CD4-positive, alpha-beta memory T cell (primary cell): ENCODE measurements around the gene TXNRD2. TPM values are rescaled to one million over a fixed set of nuclear protein-coding genes. Genes with fewer than 3 reads are reported as not detected.

Experiments
- CTCF ChIA-PET: fragments of 350-600 bp; sonication (Branson Sonifier 250); formaldehyde crosslinking; loops from one replicate; lab custom pipeline; 2021; ENCODE audit warnings: inconsistent platforms; ENCODE audit not compliant: partially characterized antibody; lab: Charles Lee
- POLR2A ChIA-PET: fragments of 350-600 bp; sonication (Branson Sonifier 250); formaldehyde crosslinking; loops from one replicate; lab custom pipeline; 2021; ENCODE audit not compliant: partially characterized antibody; lab: Charles Lee
- DNase-seq, 5 donors: peaks; one replicate each; pipeline versions ENCODE4 v3.0.0 to v3.0.0-alpha.2; 2020 to 2022; ENCODE audit warnings: mixed read lengths in 1 of 5
- H3K27ac ChIP-seq: one replicate; pipeline ENCODE4 v1.7.0; 2013; ENCODE audit warnings: low read depth, low read length
- H3K27me3 ChIP-seq: 2 replicates; pipeline ENCODE4 v1.7.0; 2013; ENCODE audit warnings: mild to moderate bottlenecking, low read length, moderate library complexity; ENCODE audit not compliant: insufficient read depth
- H3K36me3 ChIP-seq: 2 replicates; pipeline ENCODE4 v1.7.0; 2013; ENCODE audit warnings: mild to moderate bottlenecking, low read length, moderate library complexity; ENCODE audit not compliant: insufficient read depth
- H3K4me1 ChIP-seq: 2 replicates; pipeline ENCODE4 v1.7.0; 2013; ENCODE audit warnings: mild to moderate bottlenecking, low read length, moderate library complexity; ENCODE audit not compliant: insufficient read depth
- H3K4me3 ChIP-seq, 2 donors: one replicate each; pipeline ENCODE4 v1.7.0; 2013; ENCODE audit warnings: low read length in 2 of 2, mild to moderate bottlenecking in 1 of 2
- H3K9me3 ChIP-seq, 2 donors: one replicate each; pipeline ENCODE4 v1.7.0; 2013; ENCODE audit warnings: low read length in 2 of 2, control low read depth in 1 of 2; ENCODE audit not compliant: control insufficient read depth in 1 of 2
- H3K27ac Mint-ChIP-seq, 7 donors: one replicate each; pipeline ENCODE4 v1.8.0; 2020 to 2021; ENCODE audit warnings: mixed read lengths in 7 of 7, mild to moderate bottlenecking in 6 of 7, inconsistent platforms in 3 of 7, moderate library complexity in 3 of 7
- H3K27me3 Mint-ChIP-seq, 2 donors: one replicate each; pipeline ENCODE4 v1.8.0; 2020 to 2021; ENCODE audit warnings: mixed read lengths in 2 of 2
- H3K36me3 Mint-ChIP-seq, 2 donors: one replicate each; pipeline ENCODE4 v1.8.0; 2020 to 2021; ENCODE audit warnings: mixed read lengths in 2 of 2, inconsistent platforms in 1 of 2, mild to moderate bottlenecking in 1 of 2
- H3K4me1 Mint-ChIP-seq, 4 donors: one replicate each; pipeline ENCODE4 v1.8.0; 2020 to 2021; ENCODE audit warnings: mixed read lengths in 4 of 4, mild to moderate bottlenecking in 1 of 4
- H3K4me3 Mint-ChIP-seq, 8 donors: one replicate each; pipeline ENCODE4 v1.8.0; 2020 to 2021; ENCODE audit warnings: mixed read lengths in 8 of 8, mild to moderate bottlenecking in 7 of 8, moderate library complexity in 6 of 8, inconsistent platforms in 3 of 8
- H3K9me3 Mint-ChIP-seq, 8 donors: one replicate each; pipeline ENCODE4 v1.8.0; 2020 to 2021; ENCODE audit warnings: mixed read lengths in 8 of 8, mild to moderate bottlenecking in 5 of 8, inconsistent platforms in 3 of 8, moderate library complexity in 1 of 8
- intact Hi-C: fragments of 100-400 bp; cut with micrococcal nuclease; formaldehyde crosslinking; loops from one replicate; pipeline ENCODE4 v1.15.1; 2023
- polyA plus RNA-seq, 2 donors: library from polyadenylated mRNA; unstranded; fragments of 300-500 nt; fragmentation: Illumina TruSeq; gene quantifications; one replicate each; pipeline ENCODE4 v1.2.3, GENCODE V29; 2021
- total RNA-seq, 2 experiments: library from RNA; stranded (reverse); gene quantifications; one replicate each; pipeline ENCODE4 v1.2.3, GENCODE V29; 2021

TXNRD2 gene
- total and polyA plus RNA-seq, 4 experiments from 2014 or later, result 8.5 to 35.9 (median 22.7) TPM

GRCh38 chr22:19921544-19922081, 20.0 kb downstream of the TXNRD2 start:
- ChIA-PET CTCF (interaction anchor here (1.9 kb wide), 1 partner anchor 191 kb away, joined by 5 read pairs; no protein-coding TSS in a partner anchor), POLR2A (no interaction called here)
- Mint-ChIP-seq H3K4me3 (no peak overlapping the region), H3K4me1 (peaks cover 0 to 2% (median 0%) of the 10 kb centered on the region in 4 donors), H3K36me3 (peaks cover 9 to 13% of the 10 kb centered on the region in 2 donors), H3K27me3 (no peaks in the 10 kb centered on the region), H3K9me3 (no peaks in the 10 kb centered on the region), H3K27ac (no peak overlapping the region)
- H3K27ac ChIP-seq, result no peak overlapping the region
- H3K27me3 ChIP-seq, result no peaks in the 10 kb centered on the region
- intact Hi-C loops, result no loop called here
- peaks cover 21% of the 10 kb centered on the region for H3K36me3 ChIP-seq
- H3K4me3 ChIP-seq, result no peak overlapping the region
- H3K9me3 ChIP-seq, result no peaks in the 10 kb centered on the region
- H3K4me1 ChIP-seq, result no peaks in the 10 kb centered on the region
- DNase-seq, result no peak

- no peak for DNase-seq
- Mint-ChIP-seq H3K36me3 (peaks cover 20 to 23% of the 10 kb centered on the region in 2 donors), H3K27me3 (no peaks in the 10 kb centered on the region), H3K4me3 (no peak overlapping the region), H3K4me1 (peaks cover 0 to 2% (median 0%) of the 10 kb centered on the region in 4 donors), H3K27ac (no peak overlapping the region), H3K9me3 (no peaks in the 10 kb centered on the region)
- Histone ChIP-seq H3K27me3 (no peaks in the 10 kb centered on the region), H3K4me1 (no peaks in the 10 kb centered on the region), H3K9me3 (no peaks in the 10 kb centered on the region), H3K27ac (no peak overlapping the region), H3K4me3 (no peak overlapping the region), H3K36me3 (peaks cover 34% of the 10 kb centered on the region)
- POLR2A ChIA-PET, result no interaction called here
- intact Hi-C loops, result no loop called here
- CTCF ChIA-PET, result no interaction called here
Measured at GRCh38 chr22:19919701-19920363, 21.8 kb downstream of the TXNRD2 start.

GRCh38 chr22:19918332-19919106, 23.1 kb downstream of the TXNRD2 start:
- Histone ChIP-seq H3K4me1 (no peaks in the 10 kb centered on the region), H3K36me3 (peaks cover 47% of the 10 kb centered on the region), H3K4me3 (no peak overlapping the region), H3K27me3 (no peaks in the 10 kb centered on the region), H3K9me3 (no peaks in the 10 kb centered on the region), H3K27ac (no peak overlapping the region)
- Mint-ChIP-seq H3K27ac (no peak overlapping the region), H3K4me3 (no peak overlapping the region), H3K4me1 (no peaks in the 10 kb centered on the region), H3K9me3 (peaks cover 0 to 3% (median 0%) of the 10 kb centered on the region in 8 donors), H3K36me3 (peaks cover 27 to 36% of the 10 kb centered on the region in 2 donors), H3K27me3 (no peaks in the 10 kb centered on the region)
- DNase-seq, result no peak
- intact Hi-C loops, result no loop called here
- ChIA-PET CTCF (interaction anchor here (1.4 to 2.2 kb wide), 3 partner anchors 8 to 188 kb away, joined by 3 to 8 read pairs (median 6); no protein-coding TSS in a partner anchor), POLR2A (no interaction called here)

- Mint-ChIP-seq H3K27ac (no peak overlapping the region), H3K27me3 (no peaks in the 10 kb centered on the region), H3K4me1 (no peaks in the 10 kb centered on the region), H3K36me3 (peaks cover 34 to 41% of the 10 kb centered on the region in 2 donors), H3K4me3 (no peak overlapping the region), H3K9me3 (peaks cover 0 to 3% (median 0%) of the 10 kb centered on the region in 8 donors)
- Histone ChIP-seq H3K27ac (no peak overlapping the region), H3K27me3 (no peaks in the 10 kb centered on the region), H3K4me3 (no peak overlapping the region), H3K9me3 (no peaks in the 10 kb centered on the region), H3K36me3 (peaks cover 50% of the 10 kb centered on the region), H3K4me1 (no peaks in the 10 kb centered on the region)
- POLR2A ChIA-PET, result no interaction called here
- intact Hi-C loops, result no loop called here
- CTCF ChIA-PET, result interaction anchor here (1.4 to 2.2 kb wide), 3 partner anchors 7 to 187 kb away, joined by 3 to 8 read pairs (median 6); no protein-coding TSS in a partner anchor
- no peak for DNase-seq
Measured at GRCh38 chr22:19917389-19918138, 24.1 kb downstream of the TXNRD2 start.

- Mint-ChIP-seq H3K4me3 (no peak overlapping the region), H3K27me3 (no peaks in the 10 kb centered on the region), H3K36me3 (peaks cover 34 to 40% of the 10 kb centered on the region in 2 donors), H3K4me1 (no peaks in the 10 kb centered on the region), H3K9me3 (peaks cover 0 to 3% (median 0%) of the 10 kb centered on the region in 8 donors), H3K27ac (no peak overlapping the region)
- ChIA-PET POLR2A (no interaction called here), CTCF (interaction anchor here (1.0 to 2.2 kb wide), 3 partner anchors 20 to 187 kb away, joined by 6 to 8 read pairs (median 8); no protein-coding TSS in a partner anchor)
- intact Hi-C loops, result no loop called here
- H3K27me3 ChIP-seq, result no peaks in the 10 kb centered on the region
- no peaks in the 10 kb centered on the region for H3K9me3 ChIP-seq
- H3K27ac ChIP-seq, result no peak overlapping the region
- no peak for DNase-seq
- peaks cover 50% of the 10 kb centered on the region for H3K36me3 ChIP-seq
- H3K4me1 ChIP-seq, result no peaks in the 10 kb centered on the region
- no peak overlapping the region for H3K4me3 ChIP-seq
Measured at GRCh38 chr22:19916941-19917340, 24.7 kb downstream of the TXNRD2 start.

GRCh38 chr22:19916006-19916405, 25.6 kb downstream of the TXNRD2 start:
- Histone ChIP-seq H3K4me1 (no peaks in the 10 kb centered on the region), H3K27ac (no peak overlapping the region), H3K36me3 (peaks cover 50% of the 10 kb centered on the region), H3K4me3 (no peak overlapping the region), H3K27me3 (no peaks in the 10 kb centered on the region), H3K9me3 (no peaks in the 10 kb centered on the region)
- intact Hi-C loops, result no loop called here
- Mint-ChIP-seq H3K4me3 (no peak overlapping the region), H3K27me3 (no peaks in the 10 kb centered on the region), H3K27ac (no peak overlapping the region), H3K9me3 (peaks cover 0 to 3% (median 0%) of the 10 kb centered on the region in 8 donors), H3K36me3 (peaks cover 34 to 39% of the 10 kb centered on the region in 2 donors), H3K4me1 (no peaks in the 10 kb centered on the region)
- DNase-seq, result no peak
- POLR2A ChIA-PET, result no interaction called here
- CTCF ChIA-PET, result interaction anchor here (1.0 to 2.2 kb wide), 3 partner anchors 19 to 186 kb away, joined by 5 to 8 read pairs (median 6); no protein-coding TSS in a partner anchor
